Chondrocyte (in vitro differentiated cells): ENCODE results near the gene AMDHD2. TPM values are rescaled to one million over a fixed set of nuclear protein-coding genes. Genes with fewer than 3 reads are reported as not detected.

Experiments
- DNase-seq: peaks from one replicate; pipeline ENCODE4 v3.0.0; 2021; ENCODE audit warnings: mixed read lengths, low spot score
- H3K27ac Mint-ChIP-seq: one replicate; pipeline ENCODE4 v1.8.0; 2021; ENCODE audit warnings: mild to moderate bottlenecking, moderate library complexity, mixed read lengths; ENCODE audit not compliant: unreplicated experiment
- H3K27me3 Mint-ChIP-seq: 2 replicates; pipeline ENCODE4 v1.8.0; 2021; ENCODE audit warnings: low read depth, mixed read lengths
- H3K36me3 Mint-ChIP-seq: 2 replicates; pipeline ENCODE4 v1.8.0; 2021; ENCODE audit warnings: low read depth, mixed read lengths
- H3K4me1 Mint-ChIP-seq: 2 replicates; pipeline ENCODE4 v1.8.0; 2021; ENCODE audit warnings: low read depth, mild to moderate bottlenecking, mixed read lengths
- H3K4me3 Mint-ChIP-seq: one replicate; pipeline ENCODE4 v1.8.0; 2021; ENCODE audit warnings: mild to moderate bottlenecking, moderate library complexity, mixed read lengths; ENCODE audit not compliant: unreplicated experiment
- H3K9me3 Mint-ChIP-seq: 2 replicates; pipeline ENCODE4 v1.8.0; 2021; ENCODE audit warnings: low read depth, mixed read lengths
- total RNA-seq: library from RNA; stranded (reverse); gene quantifications from 3 replicates; pipeline ENCODE4 v1.2.1, GENCODE V29; 2021
- TF ChIP-seq, protein P1 (sequence below): fragments of 200-600 bp; sonication (generic); IDR thresholded peaks from 2 replicates; pipeline ENCODE4 v1.5.0; 2021; ENCODE audit warnings: antibody characterized with exemption, mild to moderate bottlenecking, moderate library complexity

The AMDHD2 gene
- total RNA-seq, 1 donor from 2014 or later: 37.0 TPM

DNA sequence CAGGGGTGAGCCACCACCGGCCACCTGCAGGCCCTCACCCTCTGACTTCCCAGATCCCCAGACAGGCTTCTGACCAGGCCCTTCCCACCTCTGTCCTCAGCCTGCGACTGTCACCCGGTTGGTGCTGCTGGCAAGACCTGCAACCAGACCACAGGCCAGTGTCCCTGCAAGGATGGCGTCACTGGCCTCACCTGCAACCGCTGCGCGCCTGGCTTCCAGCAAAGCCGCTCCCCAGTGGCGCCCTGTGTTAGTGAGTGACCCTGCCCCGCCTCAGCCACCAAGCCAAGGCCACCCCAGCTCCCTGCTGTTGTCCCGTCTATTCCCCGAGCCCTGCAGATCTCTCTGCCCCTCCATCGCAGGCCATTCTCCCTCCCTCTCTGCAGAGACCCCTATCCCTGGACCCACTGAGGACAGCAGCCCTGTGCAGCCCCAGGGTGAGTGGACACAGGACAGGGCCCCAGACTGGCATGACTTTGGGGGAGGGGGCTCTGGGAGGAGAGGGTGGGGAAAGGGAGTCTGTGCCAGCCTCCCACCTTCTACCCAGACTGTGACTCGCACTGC, 47.2 kb upstream of the AMDHD2 start:
- Mint-ChIP-seq H3K27me3 (no peaks in the 10 kb centered on the region), H3K9me3 (no peaks in the 10 kb centered on the region), H3K27ac (no peak overlapping the region), H3K36me3 (no peaks in the 10 kb centered on the region), H3K4me3 (peak overlapping the region; percentile 60), H3K4me1 (peaks cover 36% of the 10 kb centered on the region)
- TF ChIP-seq, protein P1, sequence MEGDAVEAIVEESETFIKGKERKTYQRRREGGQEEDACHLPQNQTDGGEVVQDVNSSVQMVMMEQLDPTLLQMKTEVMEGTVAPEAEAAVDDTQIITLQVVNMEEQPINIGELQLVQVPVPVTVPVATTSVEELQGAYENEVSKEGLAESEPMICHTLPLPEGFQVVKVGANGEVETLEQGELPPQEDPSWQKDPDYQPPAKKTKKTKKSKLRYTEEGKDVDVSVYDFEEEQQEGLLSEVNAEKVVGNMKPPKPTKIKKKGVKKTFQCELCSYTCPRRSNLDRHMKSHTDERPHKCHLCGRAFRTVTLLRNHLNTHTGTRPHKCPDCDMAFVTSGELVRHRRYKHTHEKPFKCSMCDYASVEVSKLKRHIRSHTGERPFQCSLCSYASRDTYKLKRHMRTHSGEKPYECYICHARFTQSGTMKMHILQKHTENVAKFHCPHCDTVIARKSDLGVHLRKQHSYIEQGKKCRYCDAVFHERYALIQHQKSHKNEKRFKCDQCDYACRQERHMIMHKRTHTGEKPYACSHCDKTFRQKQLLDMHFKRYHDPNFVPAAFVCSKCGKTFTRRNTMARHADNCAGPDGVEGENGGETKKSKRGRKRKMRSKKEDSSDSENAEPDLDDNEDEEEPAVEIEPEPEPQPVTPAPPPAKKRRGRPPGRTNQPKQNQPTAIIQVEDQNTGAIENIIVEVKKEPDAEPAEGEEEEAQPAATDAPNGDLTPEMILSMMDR: no peak
- peak; percentile 88 for DNase-seq

DNA sequence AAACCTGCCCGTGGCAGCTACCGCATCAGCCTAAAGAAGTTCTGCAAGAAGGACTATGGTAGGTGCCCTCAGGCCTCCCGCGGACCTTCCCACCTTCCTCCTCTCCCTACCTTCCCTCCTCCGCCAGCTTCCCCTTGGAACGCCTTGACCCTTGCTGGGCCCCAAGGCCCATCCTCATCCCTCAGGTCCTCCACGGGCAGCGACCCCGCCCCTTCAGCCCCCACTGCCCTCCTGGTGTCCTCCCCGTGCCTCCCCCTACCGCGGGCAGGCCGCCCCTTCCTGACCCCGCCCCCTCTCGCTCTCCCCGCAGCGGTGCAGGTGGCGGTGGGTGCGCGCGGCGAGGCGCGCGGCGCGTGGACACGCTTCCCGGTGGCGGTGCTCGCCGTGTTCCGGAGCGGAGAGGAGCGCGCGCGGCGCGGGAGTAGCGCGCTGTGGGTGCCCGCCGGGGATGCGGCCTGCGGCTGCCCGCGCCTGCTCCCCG, 46.7 kb upstream of the AMDHD2 start:
- peak overlapping the region; percentile 60 for H3K4me3 Mint-ChIP-seq
- H3K27me3 Mint-ChIP-seq: no peaks in the 10 kb centered on the region
- no peaks in the 10 kb centered on the region for H3K9me3 Mint-ChIP-seq
- H3K4me1 Mint-ChIP-seq: peaks cover 37% of the 10 kb centered on the region
- TF ChIP-seq, protein P1: no peak
- peak; percentile 87 for DNase-seq
- no peaks in the 10 kb centered on the region for H3K36me3 Mint-ChIP-seq
- H3K27ac Mint-ChIP-seq: no peak overlapping the region

DNA sequence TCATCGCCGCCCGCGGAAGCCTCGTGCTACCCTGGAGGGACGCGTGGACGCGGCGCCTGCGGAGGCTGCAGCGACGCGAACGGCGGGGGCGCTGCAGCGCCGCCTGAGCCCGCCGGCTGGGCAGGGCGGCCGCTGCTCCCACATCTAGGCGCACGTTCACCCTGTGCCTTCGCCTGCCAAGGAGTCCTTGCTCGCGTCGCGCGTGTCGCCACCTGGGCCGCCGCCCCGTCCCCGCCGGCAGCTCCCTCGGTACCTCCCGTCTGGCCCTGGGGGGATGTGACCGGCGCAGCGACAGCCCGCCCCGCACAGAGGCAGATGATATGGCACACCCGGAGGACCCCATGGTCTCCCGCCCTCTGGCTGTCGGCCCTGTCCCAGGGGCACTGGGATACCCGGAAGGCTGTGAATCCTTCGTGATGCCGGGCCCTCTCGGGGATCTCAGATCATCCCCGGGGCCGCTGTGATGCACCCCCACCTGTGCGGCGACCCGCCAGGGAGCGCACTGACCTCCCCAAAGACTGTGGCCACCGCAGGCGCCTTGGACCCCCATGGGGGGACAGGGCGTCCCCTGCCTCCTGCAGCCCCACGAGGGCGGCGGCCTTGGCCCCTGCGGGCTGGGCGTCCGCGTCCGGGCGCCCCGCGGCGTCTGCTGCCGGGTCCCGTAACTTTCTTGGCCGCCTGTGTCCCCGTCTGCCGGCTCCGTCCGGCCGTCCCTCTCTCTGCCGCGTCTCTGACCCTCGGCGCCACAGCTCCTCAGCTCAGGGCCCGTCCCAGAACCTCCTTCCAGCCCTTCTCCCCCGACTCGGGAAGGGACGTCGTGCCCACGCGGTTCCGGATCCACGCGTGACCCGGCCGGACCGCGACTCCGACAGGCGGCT, 45.9 kb upstream of the AMDHD2 start:
- peak; percentile 89 for DNase-seq
- no peaks in the 10 kb centered on the region for H3K27me3 Mint-ChIP-seq
- TF ChIP-seq, protein P1: peak; percentile 72

DNA sequence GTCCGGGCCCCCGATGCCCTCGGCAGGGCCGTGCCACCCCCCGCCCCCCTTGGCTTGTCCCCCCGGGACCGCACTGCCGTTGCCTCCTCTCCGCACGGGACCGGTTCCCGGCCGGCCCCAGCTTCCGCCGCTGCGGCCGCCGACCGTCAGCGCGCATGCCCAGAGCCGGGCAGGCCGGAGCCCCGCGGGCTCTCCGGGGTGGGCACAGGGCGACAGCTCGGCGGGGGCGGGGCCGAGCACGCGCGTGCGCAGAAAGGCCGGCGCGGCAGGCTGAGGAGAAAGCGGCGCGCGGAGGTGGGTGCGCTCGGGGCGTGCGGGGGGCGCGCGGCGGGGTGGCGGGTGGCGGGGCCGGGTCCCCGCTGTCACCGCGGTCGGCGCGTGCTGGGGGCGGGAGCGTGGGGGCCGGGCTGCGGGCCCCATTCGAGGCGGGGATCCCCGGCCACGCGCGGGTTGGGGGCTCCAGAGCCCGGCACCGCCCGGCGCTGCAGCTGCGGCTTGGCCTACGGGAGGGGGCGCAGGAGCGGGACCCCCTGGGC, 45.2 kb upstream of the AMDHD2 start, which contains the start of gene TBC1D24:
TSS of gene TBC1D24 (plus strand) at position 251 of the 536 bp plus-strand sequence. CDS start 21,022 bp downstream, outside the sequence.
- Mint-ChIP-seq H3K4me1 (peaks cover 24% of the 10 kb centered on the region), H3K4me3 (peak within 1 kb of the TSS; percentile 72), H3K27ac (peak within 1 kb of the TSS; percentile 80), H3K27me3 (no peaks in the 10 kb centered on the region), H3K36me3 (no peaks in the 10 kb centered on the region), H3K9me3 (no peaks in the 10 kb centered on the region)
- no peak for DNase-seq
- TF ChIP-seq, protein P1: no peak

More for the DNA sequence above, 45.9 kb upstream of the AMDHD2 start:
- H3K4me1 Mint-ChIP-seq: peaks cover 31% of the 10 kb centered on the region
- H3K4me3 Mint-ChIP-seq: peak overlapping the region; percentile 72
- H3K36me3 Mint-ChIP-seq: no peaks in the 10 kb centered on the region
- peak overlapping the region; percentile 80 for H3K27ac Mint-ChIP-seq
- H3K9me3 Mint-ChIP-seq: no peaks in the 10 kb centered on the region
